ENCODE measurements around the gene SPON1. TPM values are rescaled to one million over a fixed set of nuclear protein-coding genes. Genes with fewer than 3 reads are reported as not detected.

The SPON1 gene
- total and polyA plus RNA-seq, 2 experiments from 2014 or later: 2.4 to 5.4 TPM

GRCh38 chr11:14259186-14259784 lies 296.8 kb downstream of the SPON1 start:
- Histone ChIP-seq H2AFZ (no peak overlapping the region), H3K9me2 (ENCODE audit: insufficient read depth) (no peaks in the 10 kb centered on the region), H3K9ac (no peak overlapping the region), H4K20me1 (ENCODE audit: insufficient read depth) (no peaks in the 10 kb centered on the region), H3F3A (ENCODE audit: insufficient read depth) (peaks cover 83% of the 10 kb centered on the region), H3K27ac (no peak overlapping the region), H3K4me3 (no peak overlapping the region), H3K4me1 (ENCODE audit: insufficient read depth) (peaks cover 10% of the 10 kb centered on the region; the same call in 1 of the 2 replicates), H3K9me3 (ENCODE audit: low read depth) (no peaks in the 10 kb centered on the region), H3K36me3 (ENCODE audit: low read depth) (no peaks in the 10 kb centered on the region; the same call in 1 of the 2 replicates), H3K27me3 (replicated peaks; ENCODE audit: insufficient read depth) (no peaks in the 10 kb centered on the region), H3K79me2 (ENCODE audit: insufficient read depth) (no peaks in the 10 kb centered on the region), H3K4me2 (ENCODE audit: unreplicated experiment) (no peak overlapping the region)
- WGBS, 2 experiments (ENCODE audit: low coverage in 1 of 2, low lambda C conversion rate in 2 of 2, missing lambda C conversion rate in 2 of 2): 85 to 86% methylated on average over 36 to 38 of the region's 38 CpGs
- in situ Hi-C loops (cut with MboI): no loop called here
- DNase-seq: no peak
- TF ChIP-seq EZH2 (IDR thresholded peaks at IDR 0.05; ENCODE audit: insufficient read depth, poor library complexity, severe bottlenecking) (no peak), EZH2phosphoT487 (IDR thresholded peaks at IDR 0.05; ENCODE audit: insufficient read depth, low read depth) (no peak)

DNA sequence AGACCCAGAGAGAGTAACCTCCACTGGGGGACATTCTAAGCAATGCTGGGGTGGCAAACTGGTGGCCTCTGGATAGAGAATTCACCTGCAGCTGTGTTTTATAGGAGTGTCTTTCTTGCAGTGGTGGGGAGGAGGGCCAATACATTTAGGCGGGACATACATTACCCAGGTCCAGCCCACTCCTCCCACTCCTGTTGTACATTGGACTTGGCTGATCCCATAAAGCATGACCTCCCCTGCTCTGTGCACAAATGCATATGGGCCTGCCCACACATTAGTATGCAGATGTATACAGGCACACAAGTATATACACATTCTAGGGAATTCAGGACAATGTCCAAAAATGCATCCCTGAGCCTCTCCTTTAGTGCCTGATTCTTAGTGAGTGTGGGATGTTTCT lies 297.4 kb downstream of the SPON1 start:
- H3K4me1 ChIP-seq (ENCODE audit: insufficient read depth): peaks cover 10% of the 10 kb centered on the region; the same call in 1 of the 2 replicates
- H3K4me2 ChIP-seq (ENCODE audit: unreplicated experiment): no peak overlapping the region
- H3K9ac ChIP-seq: no peak overlapping the region
- TF ChIP-seq EZH2phosphoT487 (IDR thresholded peaks at IDR 0.05; ENCODE audit: insufficient read depth, low read depth) (no peak), EZH2 (IDR thresholded peaks at IDR 0.05; ENCODE audit: insufficient read depth, poor library complexity, severe bottlenecking) (no peak)
- DNase-seq: no peak
- H3K79me2 ChIP-seq (ENCODE audit: insufficient read depth): no peaks in the 10 kb centered on the region
- peaks cover 87% of the 10 kb centered on the region for H3F3A ChIP-seq (ENCODE audit: insufficient read depth)
- no peaks in the 10 kb centered on the region for H3K9me2 ChIP-seq (ENCODE audit: insufficient read depth)
- no peak overlapping the region for H2AFZ ChIP-seq
- no peaks in the 10 kb centered on the region for H4K20me1 ChIP-seq (ENCODE audit: insufficient read depth)
- no peak overlapping the region for H3K27ac ChIP-seq
- H3K4me3 ChIP-seq: no peak overlapping the region
- H3K36me3 ChIP-seq (ENCODE audit: low read depth): peaks cover 6% of the 10 kb centered on the region
- H3K9me3 ChIP-seq (ENCODE audit: low read depth): no peaks in the 10 kb centered on the region
- 96 to 100% methylated on average over 1 of the region's 1 CpG for WGBS, 2 experiments (ENCODE audit: low coverage in 1 of 2, low lambda C conversion rate in 2 of 2, missing lambda C conversion rate in 2 of 2)
- in situ Hi-C loops (cut with MboI): no loop called here
- H3K27me3 ChIP-seq (replicated peaks; ENCODE audit: insufficient read depth): no peaks in the 10 kb centered on the region

DNA sequence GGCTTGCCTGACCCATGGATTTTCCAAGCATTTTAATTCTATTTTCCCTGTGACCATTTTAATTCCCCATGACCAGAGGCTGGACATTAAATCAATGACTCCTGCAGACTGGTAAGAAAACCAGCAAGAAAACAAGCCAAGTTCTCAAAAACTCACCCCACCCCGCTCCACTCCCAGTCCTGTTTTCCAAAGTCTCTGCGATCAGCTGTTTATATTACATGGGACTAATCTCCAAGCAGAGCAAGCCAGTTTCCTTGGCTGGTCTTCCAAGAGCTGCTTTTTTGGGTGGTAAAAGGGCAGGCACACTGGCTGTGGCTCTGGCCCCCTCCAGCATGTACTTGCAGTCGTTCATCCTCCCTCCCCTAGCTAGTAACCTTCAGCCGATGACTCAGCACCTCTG lies 298.5 kb downstream of the SPON1 start:
- no peak overlapping the region for H2AFZ ChIP-seq
- H4K20me1 ChIP-seq (ENCODE audit: insufficient read depth): no peaks in the 10 kb centered on the region
- no peak overlapping the region for H3K27ac ChIP-seq
- peaks cover 10% of the 10 kb centered on the region; the same call in 1 of the 2 replicates for H3K4me1 ChIP-seq (ENCODE audit: insufficient read depth)
- in situ Hi-C loops (cut with MboI): no loop called here
- peaks cover 17% of the 10 kb centered on the region for H3K36me3 ChIP-seq (ENCODE audit: low read depth)
- H3K9ac ChIP-seq: no peak overlapping the region
- H3F3A ChIP-seq (ENCODE audit: insufficient read depth): peaks cover 87% of the 10 kb centered on the region
- H3K79me2 ChIP-seq (ENCODE audit: insufficient read depth): no peaks in the 10 kb centered on the region
- 20 to 22% methylated on average over 4 of the region's 4 CpGs for WGBS, 2 experiments (ENCODE audit: low coverage in 1 of 2, low lambda C conversion rate in 2 of 2, missing lambda C conversion rate in 2 of 2)
- H3K4me2 ChIP-seq (ENCODE audit: unreplicated experiment): no peak overlapping the region
- no peaks in the 10 kb centered on the region for H3K27me3 ChIP-seq (replicated peaks; ENCODE audit: insufficient read depth)
- no peaks in the 10 kb centered on the region for H3K9me2 ChIP-seq (ENCODE audit: insufficient read depth)
- no peaks in the 10 kb centered on the region for H3K9me3 ChIP-seq (ENCODE audit: low read depth)
- DNase-seq: no peak
- TF ChIP-seq EZH2phosphoT487 (IDR thresholded peaks at IDR 0.05; ENCODE audit: insufficient read depth, low read depth) (no peak), EZH2 (IDR thresholded peaks at IDR 0.05; ENCODE audit: insufficient read depth, poor library complexity, severe bottlenecking) (no peak)
- H3K4me3 ChIP-seq: no peak overlapping the region

DNA sequence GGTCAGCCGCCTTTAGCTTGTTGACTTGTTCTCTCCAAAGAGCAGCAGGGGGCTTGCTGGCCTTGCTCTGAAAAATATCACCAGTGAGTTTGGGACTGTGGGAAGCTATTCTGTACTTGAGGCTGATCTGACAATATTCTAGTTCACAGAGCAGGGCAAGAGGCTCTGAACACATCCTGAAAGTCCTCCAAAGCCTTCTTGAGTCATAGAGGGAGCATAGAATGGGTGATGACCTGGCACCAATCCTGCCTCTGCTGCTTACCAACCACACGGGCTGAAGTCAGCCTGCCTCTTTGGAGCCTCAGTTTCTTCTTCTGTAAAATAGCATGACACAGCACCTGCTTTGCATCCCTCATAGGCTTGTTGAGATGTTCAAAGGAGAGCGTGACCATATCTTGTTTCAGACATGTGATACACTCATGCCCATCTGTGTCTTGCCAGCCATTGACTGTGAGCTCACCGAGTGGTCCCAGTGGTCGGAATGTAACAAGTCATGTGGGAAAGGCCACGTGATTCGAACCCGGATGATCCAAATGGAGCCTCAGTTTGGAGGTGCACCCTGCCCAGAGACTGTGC lies 299.8 kb downstream of the SPON1 start:
- Histone ChIP-seq H3K36me3 (ENCODE audit: low read depth) (peaks cover 28% of the 10 kb centered on the region), H3K9ac (no peak overlapping the region), H3F3A (ENCODE audit: insufficient read depth) (peaks cover 87% of the 10 kb centered on the region), H3K79me2 (ENCODE audit: insufficient read depth) (no peaks in the 10 kb centered on the region), H3K9me2 (ENCODE audit: insufficient read depth) (no peaks in the 10 kb centered on the region), H3K4me3 (no peak overlapping the region), H3K4me2 (ENCODE audit: unreplicated experiment) (no peak overlapping the region), H2AFZ (no peak overlapping the region), H4K20me1 (ENCODE audit: insufficient read depth) (no peaks in the 10 kb centered on the region), H3K27ac (no peak overlapping the region), H3K27me3 (replicated peaks; ENCODE audit: insufficient read depth) (no peaks in the 10 kb centered on the region), H3K9me3 (ENCODE audit: low read depth) (no peaks in the 10 kb centered on the region), H3K4me1 (ENCODE audit: insufficient read depth) (peaks cover 10% of the 10 kb centered on the region; the same call in 1 of the 2 replicates)
- WGBS, 2 experiments (ENCODE audit: low coverage in 1 of 2, low lambda C conversion rate in 2 of 2, missing lambda C conversion rate in 2 of 2): 87 to 89% methylated on average over 8 of the region's 8 CpGs
- peak; percentile 59 for DNase-seq
- TF ChIP-seq EZH2phosphoT487 (IDR thresholded peaks at IDR 0.05; ENCODE audit: insufficient read depth, low read depth): no peak
- no peak for TF ChIP-seq EZH2 (IDR thresholded peaks at IDR 0.05; ENCODE audit: insufficient read depth, poor library complexity, severe bottlenecking)
- in situ Hi-C loops (cut with MboI): no loop called here

Data from GM23248 (cell line).